GM23338 (cell line): ENCODE measurements around the gene WDR45B. TPM values are rescaled to one million over a fixed set of nuclear protein-coding genes. Genes with fewer than 3 reads are reported as not detected.

Experiments
- CREB1 ChIP-seq: fragments of 250-450 bp; sonication (Bioruptor Pico); IDR thresholded peaks from 2 replicates; pipeline ENCODE4 v1.5.0; 2020; ENCODE audit warnings: low read depth, mild to moderate bottlenecking, moderate library complexity
- ETS1 ChIP-seq: IDR thresholded peaks from 2 replicates; pipeline ENCODE4 v1.6.1; 2016; ENCODE audit warnings: antibody characterized with exemption
- NANOG ChIP-seq: IDR thresholded peaks from 2 replicates; pipeline ENCODE4 v1.6.1; 2016; ENCODE audit warnings: antibody characterized with exemption, borderline replicate concordance
- REST ChIP-seq: IDR thresholded peaks from one replicate; pipeline ENCODE4 v1.6.1; 2018; ENCODE audit warnings: antibody characterized with exemption; ENCODE audit not compliant: unreplicated experiment
- STAT1 ChIP-seq: IDR thresholded peaks from one replicate; pipeline ENCODE4 v1.6.1; 2016; ENCODE audit warnings: antibody characterized with exemption; ENCODE audit not compliant: unreplicated experiment
- ZNF114 ChIP-seq: fragments of 250-450 bp; sonication (Bioruptor Pico); IDR thresholded peaks from 2 replicates; pipeline ENCODE4 v1.5.0; 2020; ENCODE audit warnings: mild to moderate bottlenecking, moderate library complexity
- ZNF331 ChIP-seq: fragments of 250-450 bp; sonication (Bioruptor Pico); IDR thresholded peaks from 2 replicates; pipeline ENCODE4 v1.5.0; 2020; ENCODE audit warnings: low read depth, mild to moderate bottlenecking, moderate library complexity
- ZNF462 ChIP-seq: fragments of 250-450 bp; sonication (Bioruptor Pico); IDR thresholded peaks from 2 replicates; pipeline ENCODE4 v1.5.0; 2020; ENCODE audit warnings: mild to moderate bottlenecking, moderate library complexity
- polyA plus RNA-seq: library from polyadenylated mRNA; unstranded; fragments of >200 nt; fragmentation: Nextera tagmentation; extraction: Ambion mirVana; gene quantifications from 2 replicates; pipeline ENCODE4 v1.2.1, GENCODE V29; 2016
- total RNA-seq: library from RNA; depleted of rRNA; stranded (reverse); fragments of >200 nt; shearing (Covaris generic); gene quantifications from 2 replicates; pipeline ENCODE4 v1.2.3, GENCODE V29; 2014

WDR45B gene
- total and polyA plus RNA-seq, 2 experiments from 2014 or later, result 69.4 to 96.4 TPM

GRCh38 chr17:82674656-82675475 is 26.6 kb upstream of the WDR45B start (continued):
- TF ChIP-seq ZNF462 (CRISPR knock-in tag) (no peak), ZNF114 (no peak), CREB1 (CRISPR knock-in tag) (no peak), REST (no peak), ZNF331 (no peak), STAT1 (no peak), NANOG (no peak), ETS1 (no peak)
